ENCODE data around the gene ERN1.

ERN1 gene

DNA sequence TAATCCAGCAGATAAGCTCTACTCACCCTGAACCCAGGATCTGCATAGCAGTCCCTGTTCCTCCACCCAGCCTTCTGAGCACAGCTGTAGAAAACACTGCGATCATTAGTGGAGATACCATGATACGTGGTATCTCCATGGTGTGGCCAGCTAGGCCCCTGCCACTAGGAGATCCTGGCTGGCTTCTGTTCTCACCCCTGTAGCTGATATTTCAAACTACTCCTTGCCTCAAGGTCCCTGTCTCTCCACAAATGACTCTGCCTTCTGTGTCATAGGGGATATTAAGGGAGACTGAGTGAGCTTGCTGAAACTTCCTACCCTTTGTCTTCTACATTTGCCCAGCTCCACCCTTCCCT is 44.3 kb downstream of the ERN1 start:
- DNase-seq (ENCODE audit: low read depth in 4 of 4, low spot score in 1 of 4), result no peak

GRCh38 chr17:64084940-64085649 is 44.8 kb downstream of the ERN1 start:
- no peak for DNase-seq (ENCODE audit: low read depth in 4 of 4, low spot score in 1 of 4)

DNA sequence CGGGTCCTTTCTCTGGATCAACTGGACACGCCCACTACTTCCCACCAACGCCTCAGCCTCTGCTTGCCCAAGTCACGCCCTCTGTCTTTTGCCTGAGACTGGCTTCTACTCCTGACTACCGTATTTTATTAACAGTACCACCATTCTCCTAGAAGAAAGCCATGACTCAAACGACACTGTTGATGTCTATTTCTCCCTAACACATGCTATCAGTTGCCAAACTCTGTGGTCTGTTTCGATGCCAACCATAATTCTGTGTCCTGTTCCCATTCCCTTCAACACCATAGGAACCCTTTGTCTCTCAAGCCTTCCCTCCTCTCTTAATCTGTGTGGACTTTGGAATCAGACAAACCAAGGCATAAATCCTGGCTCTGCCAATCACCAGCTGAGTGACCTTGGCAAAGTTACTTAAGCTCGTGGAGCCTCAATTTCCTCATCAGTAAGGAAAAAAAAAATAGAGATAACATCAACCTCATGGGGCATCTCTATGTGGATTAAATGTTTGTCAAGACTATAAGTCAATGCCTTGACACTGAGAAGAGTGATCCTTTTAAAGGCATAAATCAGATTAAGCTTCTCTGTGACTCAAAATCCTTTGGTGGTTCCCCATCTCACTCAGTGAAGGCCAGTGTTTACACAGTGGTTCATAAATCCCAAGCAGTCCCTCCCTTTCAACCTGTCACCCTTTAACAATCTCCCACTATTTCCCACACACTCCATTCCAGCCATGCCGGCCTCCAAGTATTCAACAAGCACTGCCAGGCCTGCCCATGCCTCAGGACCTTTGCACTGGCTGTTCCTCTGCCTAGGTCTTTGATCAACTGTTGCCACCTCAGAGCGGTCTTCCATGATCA is 45.6 kb downstream of the ERN1 start:
- no peak for DNase-seq (ENCODE audit: low read depth in 4 of 4, low spot score in 1 of 4)

DNA sequence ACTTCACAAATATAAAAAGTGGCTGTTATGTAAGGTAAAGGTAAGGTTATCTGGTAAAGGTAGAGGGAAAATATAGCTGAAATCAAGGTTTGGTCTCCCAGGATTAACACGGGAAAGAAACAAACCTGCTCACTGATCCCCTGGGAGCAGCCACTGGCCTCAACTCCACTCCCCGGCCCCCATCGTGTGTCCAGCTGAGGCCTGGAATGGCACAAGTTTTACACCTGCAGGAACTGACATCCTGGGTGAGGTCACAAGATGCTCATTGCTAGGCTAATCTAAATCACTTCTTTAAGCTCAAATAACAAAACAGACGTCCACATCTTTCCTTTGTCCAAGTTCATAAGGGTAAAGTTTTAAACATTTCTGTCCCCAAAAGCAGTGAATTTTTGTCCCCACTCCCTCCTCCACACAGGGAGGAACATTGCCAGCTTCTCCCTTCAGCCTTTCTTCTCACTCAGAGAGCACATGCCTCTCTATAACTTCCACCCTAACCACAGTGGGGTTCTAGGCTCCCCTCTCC is 46.3 kb downstream of the ERN1 start:
- no peak for DNase-seq (ENCODE audit: low read depth in 4 of 4, low spot score in 1 of 4)

- DNase-seq (ENCODE audit: low read depth in 4 of 4, low spot score in 1 of 4), result no peak
Observed at GRCh38 chr17:64083093-64083492, 46.9 kb downstream of the ERN1 start.

- DNase-seq (ENCODE audit: low read depth in 4 of 4, low spot score in 1 of 4), result no peak
Observed at GRCh38 chr17:64081802-64082799, 47.8 kb downstream of the ERN1 start.

- DNase-seq (ENCODE audit: low read depth in 4 of 4, low spot score in 1 of 4), result no peak
Observed at GRCh38 chr17:64080174-64080618, 49.7 kb downstream of the ERN1 start.

DNA sequence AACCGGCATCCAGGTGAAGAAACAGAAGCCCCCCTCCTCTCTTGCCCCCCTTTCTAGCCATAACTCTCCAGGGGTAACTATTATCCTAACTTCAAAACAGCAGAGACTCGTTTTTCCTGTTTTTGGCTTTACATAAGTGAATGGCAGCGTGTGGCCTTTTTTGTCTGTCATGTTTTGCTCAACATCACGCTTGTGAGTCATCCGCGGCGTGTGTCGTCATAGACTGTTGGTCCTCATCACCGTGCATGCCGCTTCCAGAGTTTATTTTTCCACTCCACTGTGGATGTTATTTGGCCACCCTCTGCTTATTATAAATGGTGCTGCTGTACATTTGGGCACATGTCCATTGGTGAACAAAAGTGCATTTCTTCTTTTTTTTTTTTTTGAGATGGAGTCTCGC is 52.6 kb downstream of the ERN1 start:
- DNase-seq (ENCODE audit: low read depth in 4 of 4, low spot score in 1 of 4), result no peak

- no peak for DNase-seq (ENCODE audit: low read depth in 4 of 4, low spot score in 1 of 4)
Observed at GRCh38 chr17:64075913-64076312, 54.0 kb downstream of the ERN1 start.

GRCh38 chr17:64074704-64075426 is 55.1 kb downstream of the ERN1 start:
- DNase-seq (ENCODE audit: low read depth in 4 of 4, low spot score in 1 of 4), result no peak

- no peak for DNase-seq (ENCODE audit: low read depth in 4 of 4, low spot score in 1 of 4)
Observed at GRCh38 chr17:64073771-64074703, 55.9 kb downstream of the ERN1 start.

- no peak for DNase-seq (ENCODE audit: low read depth in 4 of 4, low spot score in 1 of 4)
Observed at GRCh38 chr17:64071111-64071510, 58.8 kb downstream of the ERN1 start.

GRCh38 chr17:64070213-64070612 is 59.7 kb downstream of the ERN1 start:
- no peak for DNase-seq (ENCODE audit: low read depth in 4 of 4, low spot score in 1 of 4)

GRCh38 chr17:64069143-64069542 is 60.8 kb downstream of the ERN1 start:
- no peak for DNase-seq (ENCODE audit: low read depth in 4 of 4, low spot score in 1 of 4)

DNA sequence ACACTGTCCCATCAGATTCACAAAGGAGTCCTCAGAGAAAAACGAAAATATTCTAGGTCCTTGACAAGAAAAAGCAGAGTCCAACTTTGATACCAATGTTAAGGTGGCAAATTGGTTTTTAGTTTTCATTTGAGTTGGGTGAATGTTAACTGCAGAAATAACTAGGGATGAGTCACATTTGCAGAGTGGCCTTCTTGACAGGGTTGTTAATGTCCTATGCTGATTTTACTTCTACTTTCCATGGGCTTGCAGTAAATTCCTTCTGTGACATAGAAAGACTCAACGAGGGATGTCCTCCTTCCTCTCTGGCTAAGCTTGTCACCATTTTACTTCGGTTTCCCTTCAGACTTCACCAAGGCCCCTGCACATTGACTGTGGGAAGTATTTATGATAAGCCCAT is 62.3 kb downstream of the ERN1 start:
- no peak for DNase-seq (ENCODE audit: low read depth in 4 of 4, low spot score in 1 of 4)

- no peak for DNase-seq (ENCODE audit: low read depth in 4 of 4, low spot score in 1 of 4)
Observed at GRCh38 chr17:64066716-64067115, 63.2 kb downstream of the ERN1 start.

DNA sequence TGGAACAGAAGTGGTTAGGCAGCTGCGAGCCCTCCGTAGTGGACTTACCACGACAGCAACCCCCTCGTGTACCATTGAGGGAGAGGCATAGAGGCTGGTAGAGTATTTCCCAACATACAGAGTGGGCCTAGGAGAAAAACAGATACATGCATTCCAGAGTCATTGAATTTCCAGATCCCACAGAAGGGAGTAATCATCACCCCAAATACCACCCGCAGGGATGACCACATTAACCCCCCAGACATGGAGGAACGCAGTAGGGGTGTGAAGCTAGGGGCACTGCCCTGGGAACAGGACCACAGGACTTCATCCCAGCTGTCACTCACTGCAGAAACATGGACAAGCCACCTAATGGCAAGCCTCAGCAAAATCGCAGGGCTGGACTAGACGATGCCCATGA is 64.8 kb downstream of the ERN1 start:
- no peak for DNase-seq (ENCODE audit: low read depth in 4 of 4, low spot score in 1 of 4)

GRCh38 chr17:64064331-64064730 is 65.6 kb downstream of the ERN1 start:
- no peak for DNase-seq (ENCODE audit: low read depth in 4 of 4, low spot score in 1 of 4)

DNA sequence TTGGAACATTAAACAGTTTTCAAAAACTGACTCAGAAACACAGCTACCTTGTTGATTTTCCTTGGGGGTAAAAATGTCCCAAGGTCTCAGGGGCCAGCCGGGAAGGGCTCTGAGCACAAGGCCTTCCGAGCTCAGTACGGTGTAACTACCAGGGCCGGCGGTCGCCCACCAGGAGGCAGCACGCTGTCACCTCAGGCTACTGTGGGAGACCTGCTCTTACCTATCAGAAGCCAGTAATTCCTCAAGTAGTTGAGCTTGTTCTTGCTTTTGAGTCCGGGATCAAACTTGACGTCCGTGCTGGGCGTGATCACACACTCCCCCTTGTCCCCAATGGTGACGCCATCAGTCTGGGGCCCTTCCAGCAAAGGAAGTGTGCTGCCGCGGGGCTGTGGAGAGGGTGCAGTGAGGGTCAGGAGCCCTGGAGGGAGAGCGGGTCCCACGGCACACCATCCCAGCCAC is 66.1 kb downstream of the ERN1 start:
- peak in 2 of 4 experiments; percentile 35 to 40 for DNase-seq (ENCODE audit: low read depth in 4 of 4, low spot score in 1 of 4)
